Endothelial cell of umbilical vein (primary cell): Measurements from ENCODE around the gene ZNF850. TPM values are rescaled to one million over a fixed set of nuclear protein-coding genes. Genes with fewer than 3 reads are reported as not detected.
"Not testable (repeated sequence)": the region's sequence is repeated elsewhere in the genome, so short reads cannot be mapped to it uniquely, and the experiment has no call there.

ENCODE experiments used
- BruUV-seq: library from RNA; stranded (reverse); fragments of 400-500 nt; replicated peaks from 2 replicates; lab custom pipeline; 2021; lab: Mats Ljungman, UMichigan
- CTCF ChIA-PET: fragments of 300-600, 350-600 bp; sonication (Branson Sonifier 250); formaldehyde crosslinking; loops from one replicate; lab custom pipeline; 2021; ENCODE audit warnings: antibody characterized with exemption, inconsistent platforms; lab: Charles Lee
- POLR2A ChIA-PET: fragments of 300-600, 350-600 bp; sonication (Branson Sonifier 250); formaldehyde crosslinking; loops from one replicate; lab custom pipeline; 2021; ENCODE audit warnings: antibody characterized with exemption, inconsistent platforms; lab: Charles Lee
- DNase-seq: peaks from one replicate; pipeline ENCODE4 v3.0.0-alpha.2; 2011; ENCODE audit warnings: low read depth, low spot score
- FAIRE-seq: peaks from 2 replicates; lab custom pipeline; 2011; peaks lifted over from hg19 to GRCh38; lab: Jason Lieb, UNC
- H2AFZ ChIP-seq: 2 replicates; pipeline ENCODE4 v1.6.0; 2012; ENCODE audit warnings: low read depth, low read length, control low read depth, inconsistent platforms
- H3K27ac ChIP-seq: 2 replicates; pipeline ENCODE4 v1.5.1; 2011; ENCODE audit warnings: low read depth, mild to moderate bottlenecking, control low read depth, low read length, moderate library complexity; ENCODE audit not compliant: insufficient read depth
- H3K27me3 ChIP-seq, 2 experiments: 2 replicates each; pipeline versions ENCODE4 v1.6.0 to v1.6.1; 2011; ENCODE audit warnings: low read length in 2 of 2, mixed read lengths in 1 of 2; ENCODE audit not compliant: control insufficient read depth in 2 of 2, insufficient read depth in 2 of 2
- H3K36me3 ChIP-seq, 2 experiments: 2 replicates in 1 of 2; 3 replicates in 1 of 2; pipeline ENCODE4 v1.5.1; 2011; ENCODE audit warnings: low read length in 2 of 2, mild to moderate bottlenecking in 1 of 2, moderate library complexity in 1 of 2; ENCODE audit not compliant: control insufficient read depth in 2 of 2, insufficient read depth in 2 of 2; ENCODE audit errors: extremely low read depth in 1 of 2
- H3K4me1 ChIP-seq: 3 replicates; pipeline ENCODE4 v1.5.1; 2011; ENCODE audit warnings: mild to moderate bottlenecking, low read length; ENCODE audit not compliant: control insufficient read depth, insufficient read depth; ENCODE audit errors: extremely low read depth
- H3K4me2 ChIP-seq: 2 replicates; pipeline ENCODE4 v1.6.1; 2011; ENCODE audit warnings: low read length, control low read depth, mixed read lengths; ENCODE audit not compliant: insufficient read depth
- H3K4me3 ChIP-seq, 3 experiments: fragments of 200-600 bp in 1 of 3; sonication (generic), shearing (Covaris generic) in 1 of 3; replicated peaks in 1 of 3; 2 replicates each; pipeline ENCODE4 v1.5.1; 2011 to 2016; ENCODE audit warnings: control low read depth in 3 of 3, low read length in 3 of 3, mild to moderate bottlenecking in 2 of 3, inconsistent platforms in 1 of 3, low read depth in 1 of 3, moderate library complexity in 1 of 3; ENCODE audit not compliant: insufficient read depth in 1 of 3
- H3K79me2 ChIP-seq: 2 replicates; pipeline ENCODE4 v1.6.0; 2012; ENCODE audit warnings: low read length, inconsistent platforms; ENCODE audit not compliant: control insufficient read depth, insufficient read depth
- H3K9ac ChIP-seq: replicated peaks from 2 replicates; pipeline ENCODE3; 2011; ENCODE audit warnings: low read length, control low read depth; ENCODE audit not compliant: insufficient read depth; ENCODE audit errors: extremely low read depth
- H3K9me1 ChIP-seq: replicated peaks from 3 replicates; pipeline ENCODE4 v1.6.0; 2011; ENCODE audit warnings: mild to moderate bottlenecking, low read length; ENCODE audit not compliant: control insufficient read depth, insufficient read depth; ENCODE audit errors: extremely low read depth
- H3K9me3 ChIP-seq: replicated peaks from 2 replicates; pipeline ENCODE4 v1.5.1; 2012; ENCODE audit warnings: low read length, inconsistent platforms; ENCODE audit not compliant: control insufficient read depth, insufficient read depth
- H4K20me1 ChIP-seq: replicated peaks from 2 replicates; pipeline ENCODE3; 2011; ENCODE audit warnings: mild to moderate bottlenecking, low read length; ENCODE audit not compliant: control insufficient read depth, insufficient read depth; ENCODE audit errors: extremely low read depth
- EZH2 ChIP-seq: IDR thresholded peaks from 2 replicates; pipeline ENCODE4 v1.6.1; 2012; ENCODE audit warnings: borderline replicate concordance, low read depth, mild to moderate bottlenecking, moderate library complexity, low read length, inconsistent platforms; ENCODE audit not compliant: severe bottlenecking
- FOS ChIP-seq: IDR thresholded peaks from 2 replicates; pipeline ENCODE4 v1.6.1; 2011; ENCODE audit warnings: mild to moderate bottlenecking, low read length, moderate library complexity, borderline replicate concordance; ENCODE audit not compliant: insufficient read depth
- GATA2 ChIP-seq: IDR thresholded peaks from 2 replicates; pipeline ENCODE4 v1.7.0; 2011; ENCODE audit warnings: low read depth, mild to moderate bottlenecking, moderate library complexity, mixed read lengths, low read length; ENCODE audit not compliant: insufficient read length, insufficient read depth
- JUN ChIP-seq: IDR thresholded peaks from 2 replicates; pipeline ENCODE4 v1.6.1; 2011; ENCODE audit warnings: borderline replicate concordance, low read depth; ENCODE audit not compliant: insufficient read length, insufficient read depth
- MAX ChIP-seq: IDR thresholded peaks from 2 replicates; pipeline ENCODE4 v1.6.1; 2011; ENCODE audit not compliant: insufficient read depth, insufficient read length
- MYC ChIP-seq: IDR thresholded peaks from one replicate; pipeline ENCODE4 v1.6.1; 2011; ENCODE audit warnings: mild to moderate bottlenecking, low read depth, low read length
- POLR2A ChIP-seq: IDR thresholded peaks from 2 replicates; pipeline ENCODE4 v1.6.1; 2012; ENCODE audit warnings: low read depth, mild to moderate bottlenecking, control low read depth, low read length
- POLR2AphosphoS5 ChIP-seq: IDR thresholded peaks from 2 replicates; pipeline ENCODE4 v1.6.1; 2012; ENCODE audit warnings: low read depth, mild to moderate bottlenecking, control low read depth, low read length, moderate library complexity; ENCODE audit not compliant: insufficient read depth
- dilution Hi-C: fragments of 300-500 bp; cut with MboI; formaldehyde crosslinking; loops from one replicate; pipeline ENCODE4 v1.15.0; 2019; ENCODE audit warnings: low sequenced_read_pairs; ENCODE audit not compliant: extremely low pct_ligation_motif_present
- intact Hi-C: fragments of 100-400 bp; cut with micrococcal nuclease; formaldehyde crosslinking; loops from one replicate; pipeline ENCODE4 v1.10.0; 2022
- polyA plus RNA-seq, 4 experiments: library from polyadenylated mRNA; depleted of rRNA in 3 of 4; stranded (reverse) in 3 of 4; unstranded in 1 of 4; fragments of >200 nt; gene quantifications; 2 replicates each; pipeline versions ENCODE4 v1.2.1 to v1.2.3, GENCODE V29; 2011 to 2012; ENCODE audit warnings: missing spikeins in 1 of 4
- total RNA-seq: library from RNA; stranded (reverse); gene quantifications from 2 replicates; pipeline ENCODE4 v1.2.3, GENCODE V29; 2021
- TF ChIP-seq, protein P1 (sequence below), 2 donors: IDR thresholded peaks; 1 replicate in 1 of 2; 2 replicates in 1 of 2; pipeline ENCODE4 v1.5.1; 2011; ENCODE audit warnings: low read length in 2 of 2, mild to moderate bottlenecking in 2 of 2, moderate library complexity in 2 of 2, control low read depth in 1 of 2, inconsistent platforms in 1 of 2, low read depth in 1 of 2; ENCODE audit not compliant: insufficient read depth in 1 of 2; ENCODE audit errors: extremely low read depth in 1 of 2

ZNF850 gene
- total and polyA plus RNA-seq, 2 donors (not counting 3 experiments of a cell fraction or from before 2014, with no cell fraction given), result 0.98 to 4.5 TPM

- H3K9me1 ChIP-seq, result no peaks in the 10 kb centered on the region
- no peaks in the 10 kb centered on the region for H3K27me3 ChIP-seq
- H3K4me2 ChIP-seq, result peak overlapping the region; percentile 19
- CTCF ChIA-PET, result interaction anchor here (0.7 to 1.0 kb wide), 2 partner anchors 25 to 54 kb away, joined by 3 read pairs; no protein-coding TSS in a partner anchor
- no peaks in the 10 kb centered on the region for H3K36me3 ChIP-seq
- intact Hi-C loops, result no loop called here
- no peak overlapping the region for H3K27ac ChIP-seq
- peak overlapping the region; percentile 34 to 83 (median 73) for H3K4me3 ChIP-seq
- no peak overlapping the region for H3K9ac ChIP-seq
- H2AFZ ChIP-seq, result peak overlapping the region; percentile 98
- BruUV-seq, result no TSS peak
- FAIRE-seq (no peak), DNase-seq (no peak)
- no peaks in the 10 kb centered on the region for H3K79me2 ChIP-seq
- no peaks in the 10 kb centered on the region for H3K9me3 ChIP-seq
- TF ChIP-seq GATA2 (no peak), JUN (no peak), MYC (no peak), FOS (no peak), EZH2 (no peak), POLR2AphosphoS5 (no peak), POLR2A (no peak), MAX (no peak)
- TF ChIP-seq, protein P1, sequence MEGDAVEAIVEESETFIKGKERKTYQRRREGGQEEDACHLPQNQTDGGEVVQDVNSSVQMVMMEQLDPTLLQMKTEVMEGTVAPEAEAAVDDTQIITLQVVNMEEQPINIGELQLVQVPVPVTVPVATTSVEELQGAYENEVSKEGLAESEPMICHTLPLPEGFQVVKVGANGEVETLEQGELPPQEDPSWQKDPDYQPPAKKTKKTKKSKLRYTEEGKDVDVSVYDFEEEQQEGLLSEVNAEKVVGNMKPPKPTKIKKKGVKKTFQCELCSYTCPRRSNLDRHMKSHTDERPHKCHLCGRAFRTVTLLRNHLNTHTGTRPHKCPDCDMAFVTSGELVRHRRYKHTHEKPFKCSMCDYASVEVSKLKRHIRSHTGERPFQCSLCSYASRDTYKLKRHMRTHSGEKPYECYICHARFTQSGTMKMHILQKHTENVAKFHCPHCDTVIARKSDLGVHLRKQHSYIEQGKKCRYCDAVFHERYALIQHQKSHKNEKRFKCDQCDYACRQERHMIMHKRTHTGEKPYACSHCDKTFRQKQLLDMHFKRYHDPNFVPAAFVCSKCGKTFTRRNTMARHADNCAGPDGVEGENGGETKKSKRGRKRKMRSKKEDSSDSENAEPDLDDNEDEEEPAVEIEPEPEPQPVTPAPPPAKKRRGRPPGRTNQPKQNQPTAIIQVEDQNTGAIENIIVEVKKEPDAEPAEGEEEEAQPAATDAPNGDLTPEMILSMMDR (IDR thresholded peaks at IDR 0.05; ENCODE audit: extremely low read depth in 1 of 2, insufficient read depth in 1 of 2, low read depth in 1 of 2, low read length in 2 of 2), result no peak
- POLR2A ChIA-PET, result interaction anchor here (0.6 kb wide), 1 partner anchor 291 kb away, joined by 3 read pairs; no protein-coding TSS in a partner anchor
- no peaks in the 10 kb centered on the region for H3K4me1 ChIP-seq
- H4K20me1 ChIP-seq, result no peaks in the 10 kb centered on the region
- dilution Hi-C loops, result no loop called here
Measured at GRCh38 chr19:36796714-36796992, 24.0 kb upstream of the ZNF850 start.

DNA sequence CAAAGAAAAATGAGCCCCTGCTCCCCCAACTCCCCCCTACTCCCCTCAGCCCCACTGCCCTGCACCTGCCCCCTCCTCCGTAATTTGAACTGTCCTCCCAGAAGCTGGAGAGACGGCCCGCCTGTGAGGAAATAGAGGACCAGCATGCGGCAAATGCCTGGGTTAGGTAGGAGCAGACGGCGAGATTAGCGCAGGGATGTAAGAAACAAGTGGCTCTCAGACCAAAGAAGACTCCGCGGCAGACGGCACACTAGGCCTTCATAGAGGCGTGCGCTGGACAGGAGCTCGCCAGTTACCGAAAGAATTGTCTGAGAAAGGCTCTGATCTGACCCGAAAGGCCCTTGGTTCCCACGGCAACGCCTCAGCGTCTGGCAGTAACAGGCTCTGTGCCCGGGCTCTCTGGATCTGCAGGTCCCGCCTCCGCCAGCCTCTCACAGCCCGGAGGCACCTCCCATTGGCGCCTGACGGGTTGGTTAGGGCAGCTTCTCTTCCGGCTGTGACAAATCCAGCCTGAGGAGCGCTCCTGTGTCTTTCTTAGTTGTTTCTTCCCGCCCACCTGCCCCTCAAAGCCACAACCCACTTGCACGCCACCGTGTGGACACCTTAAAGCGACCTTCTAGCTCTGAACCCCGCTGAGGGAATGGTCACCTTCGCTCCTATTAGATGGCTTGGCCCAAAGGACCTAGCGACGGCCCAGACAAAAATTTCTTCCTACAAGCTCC, 19.0 kb upstream of the ZNF850 start:
- BruUV-seq, H3K4me1 ChIP-seq, H3K27me3 ChIP-seq, intact Hi-C loops, H2AFZ ChIP-seq, H3K9ac ChIP-seq, DNase-seq, H3K9me1 ChIP-seq, POLR2A ChIA-PET, H3K4me3 ChIP-seq, H3K27ac ChIP-seq, H4K20me1 ChIP-seq, H3K36me3 ChIP-seq, dilution Hi-C loops, CTCF ChIA-PET, H3K9me3 ChIP-seq, H3K4me2 ChIP-seq, H3K79me2 ChIP-seq: not testable (repeated sequence)
- peak; percentile 46 for FAIRE-seq
